Stomach (tissue), 9 donors: Measurements from ENCODE around the gene TFEB. TPM values are rescaled to one million over a fixed set of nuclear protein-coding genes. Genes with fewer than 3 reads are reported as not detected.
A peak's percentile ranks its signal among the peaks of the same experiment; 100 is the strongest.

Experiments
- DNase-seq, 2 donors: peaks; one replicate each; pipeline versions ENCODE4 v3.0.0 to v3.0.0-alpha.2; 2013 to 2019
- H3K27ac ChIP-seq, 5 donors: fragments of 200-600 bp in 4 of 5; sonication (generic) in 4 of 5; one replicate each; pipeline ENCODE4 v1.5.1; 2013 to 2019; ENCODE audit warnings: mild to moderate bottlenecking in 1 of 5, moderate library complexity in 1 of 5
- H3K27me3 ChIP-seq, 3 donors: fragments of 200-600 bp; sonication (generic); one replicate each; pipeline ENCODE4 v1.5.1; 2017 to 2019; ENCODE audit warnings: mixed run types in 1 of 3
- H3K36me3 ChIP-seq, 4 donors: fragments of 200-600 bp; sonication (generic); 1 replicate in 3 of 4; 2 replicates in 1 of 4; pipeline ENCODE4 v1.5.1; 2016 to 2019
- H3K4me1 ChIP-seq, 4 donors: fragments of 200-600 bp; sonication (generic); one replicate each; pipeline ENCODE4 v1.5.1; 2016 to 2019
- H3K4me3 ChIP-seq, 4 donors: fragments of 200-600 bp; sonication (generic) in 3 of 4; one replicate each; pipeline ENCODE4 v1.5.1; 2016 to 2019; ENCODE audit warnings: mild to moderate bottlenecking in 1 of 4
- H3K9me3 ChIP-seq, 4 donors: fragments of 200-600 bp; sonication (generic); one replicate each; pipeline ENCODE4 v1.5.1; 2016 to 2019
- CTCF ChIP-seq, 7 experiments: fragments of 450-650 bp in 4 of 7; fragments of 200-600 bp in 3 of 7; sonication (generic) in 3 of 7; IDR thresholded peaks; one replicate each; pipeline ENCODE4 v1.5.1; 2016 to 2019; ENCODE audit warnings: antibody characterized with exemption in 7 of 7, control low read depth in 2 of 7, mild to moderate bottlenecking in 1 of 7
- EP300 ChIP-seq: sonication (generic); formaldehyde crosslinking; IDR thresholded peaks from one replicate; pipeline ENCODE4 v1.6.1; 2017; ENCODE audit warnings: antibody characterized with exemption
- POLR2A ChIP-seq, 4 donors: fragments of 450-650 bp; IDR thresholded peaks; one replicate each; pipeline ENCODE4 v1.6.1; 2016; ENCODE audit warnings: antibody characterized with exemption in 4 of 4, control low read depth in 2 of 4, mild to moderate bottlenecking in 1 of 4, moderate library complexity in 1 of 4
- POLR2AphosphoS5 ChIP-seq, 3 donors: sonication (generic); formaldehyde crosslinking; IDR thresholded peaks; one replicate each; pipeline ENCODE4 v1.6.1; 2016; ENCODE audit warnings: antibody characterized with exemption in 3 of 3
- WGBS, 5 donors: extraction: QIAGEN DNeasy Blood & Tissue Kit in 3 of 5; methylation state at CpG; one replicate each; pipeline versions ENCODE4 v1.1.5 to v1.1.7; 2013 to 2018; 5-methylcytosine and 5-hydroxymethylcytosine counted together
- intact Hi-C: fragments of 100-400 bp; cut with DNase I; formaldehyde crosslinking; loops from one replicate; pipeline ENCODE4 v1.15.1; 2023; ENCODE audit warnings: low total_unique reads
- polyA plus RNA-seq, 3 donors: library from polyadenylated mRNA; stranded (reverse); fragments of 200-250 nt; gene quantifications; one replicate each; pipeline ENCODE4 v1.2.3, GENCODE V29; 2013
- total RNA-seq, 5 donors: library from RNA; depleted of rRNA; stranded (reverse); fragments of >200 nt; gene quantifications; one replicate each; pipeline versions ENCODE4 v1.1.0 to v1.2.3, GENCODE V29; 2014 to 2016
- donor health status: healthy with polysubstance abuse.
- donor health status: Bipolar disorder and iron deficiency.
- donor health status: healthy.

TFEB gene
- total and polyA plus RNA-seq, 8 donors, result 6.4 to 130 (median 13.5) TPM

GRCh38 chr6:41774841-41775240, 39.4 kb upstream of the TFEB start:
- Histone ChIP-seq H3K9me3 (no peaks in the 10 kb centered on the region), H3K27ac (peak overlapping the region; percentile 1 to 46 (median 21)), H3K4me3 (no peak overlapping the region), H3K36me3 (peaks cover 36 to 76% (median 73%) of the 10 kb centered on the region in 4 donors), H3K27me3 (no peaks in the 10 kb centered on the region), H3K4me1 (peaks cover 7 to 59% (median 29%) of the 10 kb centered on the region in 4 donors)
- DNase-seq, result no peak
- intact Hi-C loops, result loop anchor here (5.0 kb wide), 1 partner anchor 78 kb away; no protein-coding TSS in a partner anchor
- WGBS, 5 donors, result 51 to 71% (median 64%) methylated on average over 3 of the region's 3 CpGs
- no peak for TF ChIP-seq EP300
- TF ChIP-seq CTCF (IDR thresholded peaks at IDR 0.05), result no peak
- TF ChIP-seq POLR2AphosphoS5 (IDR thresholded peaks at IDR 0.05), result no peak
- TF ChIP-seq POLR2A (IDR thresholded peaks at IDR 0.05), result no peak

DNA sequence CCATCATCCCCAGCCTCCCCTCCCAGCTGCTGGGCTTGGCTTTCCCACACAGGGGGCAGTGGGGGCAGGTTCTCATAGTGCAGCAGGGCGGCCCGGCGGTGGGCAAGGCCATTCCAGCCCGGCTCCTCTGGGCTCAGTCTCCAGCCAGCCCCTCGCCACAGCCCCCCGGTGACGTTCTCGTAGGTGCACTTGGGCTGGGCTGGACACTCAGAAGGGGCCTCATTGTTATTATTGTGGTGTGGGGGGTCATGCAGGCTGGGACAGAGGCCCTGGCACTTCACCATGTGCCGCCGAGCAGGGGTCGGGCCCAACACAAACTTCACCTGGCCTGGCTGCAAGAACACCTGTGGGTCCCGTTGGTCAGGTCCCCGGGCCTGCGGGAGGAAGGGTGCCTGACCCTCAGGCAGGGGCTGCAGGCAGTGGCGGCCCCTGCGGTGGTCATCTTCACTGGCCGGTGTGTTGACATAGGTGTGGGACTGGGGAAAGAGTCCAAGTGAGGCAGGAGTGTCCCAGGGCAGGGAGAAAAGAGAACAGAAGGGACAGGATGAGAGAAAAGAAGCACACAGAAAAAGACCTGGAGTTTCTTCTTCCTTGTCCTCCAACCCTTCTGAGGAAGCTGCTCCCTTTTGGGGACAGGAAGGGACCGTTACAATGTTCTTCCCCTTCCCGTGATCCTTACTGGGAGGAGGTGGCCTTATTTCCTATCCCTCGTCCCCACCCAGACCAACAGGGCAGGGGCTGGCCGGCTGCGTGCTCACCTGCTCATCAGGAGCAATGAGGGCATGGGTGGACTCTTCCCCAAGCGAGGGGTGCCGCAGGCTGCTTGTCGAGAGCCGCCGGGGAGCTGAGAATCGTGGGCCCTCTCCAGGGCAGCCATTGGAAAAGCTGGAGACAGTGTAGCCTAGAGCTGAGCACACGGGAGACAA, 35.9 kb upstream of the TFEB start:
- Histone ChIP-seq H3K4me1 (peaks cover 25 to 63% (median 43%) of the 10 kb centered on the region in 4 donors), H3K36me3 (peaks cover 36 to 72% (median 63%) of the 10 kb centered on the region in 4 donors), H3K27me3 (no peaks in the 10 kb centered on the region), H3K9me3 (no peaks in the 10 kb centered on the region), H3K4me3 (no peak overlapping the region), H3K27ac (peak overlapping the region in 1 of 5 donors; percentile 7)
- intact Hi-C loops, result loop anchor here (5.0 kb wide), 1 partner anchor 74 kb away; no protein-coding TSS in a partner anchor
- DNase-seq, result no peak
- TF ChIP-seq POLR2A (IDR thresholded peaks at IDR 0.05) (no peak), POLR2AphosphoS5 (IDR thresholded peaks at IDR 0.05) (no peak), EP300 (no peak), CTCF (IDR thresholded peaks at IDR 0.05) (no peak)
- 90 to 92% (median 91%) methylated on average over 16 to 29 of the region's 29 CpGs for WGBS, 5 donors

DNA sequence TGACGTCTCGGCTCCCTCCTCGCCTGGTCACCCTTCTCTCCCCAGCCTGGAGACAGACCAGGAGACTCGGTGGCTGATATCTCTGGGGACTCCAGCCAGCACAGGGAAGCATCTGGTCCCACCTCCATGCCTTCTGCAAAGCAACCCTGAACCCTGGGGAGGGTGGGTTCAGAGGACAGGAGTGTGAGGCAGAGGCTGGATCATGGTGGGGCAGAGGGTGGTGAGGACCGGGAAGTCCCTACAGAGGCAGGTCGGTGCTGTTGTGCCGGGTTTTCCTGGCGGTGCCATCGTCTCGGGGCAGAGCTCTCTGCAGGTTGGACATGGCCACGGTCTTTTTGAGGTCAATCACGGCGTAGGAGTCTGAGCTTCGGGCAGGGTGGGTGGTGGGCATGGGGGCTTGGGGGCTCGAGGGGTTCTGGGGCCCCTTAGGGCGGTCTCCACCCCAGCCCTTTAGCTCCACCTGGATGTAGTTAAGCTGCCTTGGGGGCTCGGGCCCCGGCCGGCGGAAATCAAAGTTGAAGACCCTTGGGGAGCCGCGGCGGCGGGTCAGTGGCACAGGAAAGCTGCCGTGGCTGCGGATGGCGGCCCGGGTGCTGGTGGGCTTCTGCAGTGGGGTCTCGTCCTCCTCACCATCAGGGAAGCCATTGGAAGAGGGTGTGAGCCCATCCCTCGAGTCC, 35.1 kb upstream of the TFEB start:
- Histone ChIP-seq H3K4me1 (peaks cover 25 to 57% (median 38%) of the 10 kb centered on the region in 4 donors), H3K36me3 (peaks cover 36 to 65% (median 55%) of the 10 kb centered on the region in 4 donors), H3K4me3 (no peak overlapping the region), H3K9me3 (no peaks in the 10 kb centered on the region), H3K27ac (peak overlapping the region in 1 of 5 donors; percentile 7), H3K27me3 (no peaks in the 10 kb centered on the region)
- no peak for DNase-seq
- TF ChIP-seq CTCF (IDR thresholded peaks at IDR 0.05) (no peak), POLR2A (IDR thresholded peaks at IDR 0.05) (no peak), EP300 (no peak), POLR2AphosphoS5 (IDR thresholded peaks at IDR 0.05) (no peak)
- intact Hi-C loops, result loop anchor here (5.0 kb wide), 1 partner anchor 73 kb away; no protein-coding TSS in a partner anchor
- 84 to 92% (median 91%) methylated on average over 17 to 30 of the region's 30 CpGs for WGBS, 5 donors

DNA sequence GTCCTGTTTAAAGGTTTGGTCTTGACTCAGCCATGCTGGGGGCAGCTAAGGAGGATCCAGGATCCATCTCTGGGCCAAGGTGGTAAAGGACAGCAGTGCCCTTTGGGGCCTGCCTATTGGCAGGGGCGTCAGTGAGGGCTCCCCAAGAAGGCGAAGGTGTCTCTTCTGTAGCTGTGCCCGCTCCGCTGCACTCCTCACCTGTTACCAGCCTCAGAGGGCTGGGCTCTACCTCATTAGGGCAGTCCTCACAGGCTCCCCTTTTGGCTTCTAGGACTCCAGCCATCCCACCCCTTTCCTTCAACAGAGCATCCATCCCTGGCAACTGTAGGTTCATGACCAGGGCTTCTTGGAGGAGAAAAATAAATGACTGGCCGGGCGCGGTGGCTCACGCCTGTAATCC, 34.0 kb upstream of the TFEB start:
- H3K36me3 ChIP-seq, result peaks cover 29 to 54% (median 43%) of the 10 kb centered on the region in 4 donors
- 92 to 96% (median 94%) methylated on average over 8 of the region's 8 CpGs for WGBS, 5 donors
- intact Hi-C loops, result no loop called here
- no peak for DNase-seq
- H3K4me1 ChIP-seq, result peaks cover 25 to 45% (median 31%) of the 10 kb centered on the region in 4 donors
- TF ChIP-seq CTCF (IDR thresholded peaks at IDR 0.05), result no peak
- no peak for TF ChIP-seq POLR2A (IDR thresholded peaks at IDR 0.05)
- TF ChIP-seq POLR2AphosphoS5 (IDR thresholded peaks at IDR 0.05), result no peak
- TF ChIP-seq EP300, result no peak
- no peaks in the 10 kb centered on the region for H3K27me3 ChIP-seq
- no peak overlapping the region for H3K4me3 ChIP-seq
- H3K27ac ChIP-seq, result peak overlapping the region; percentile 51 to 82 (median 75)
- no peaks in the 10 kb centered on the region for H3K9me3 ChIP-seq
